ENCODE measurements around the gene SAMD11.
"Not testable (repeated sequence)": the region's sequence is repeated elsewhere in the genome, so short reads cannot be mapped to it uniquely, and the experiment has no call there.

Gene SAMD11

DNA sequence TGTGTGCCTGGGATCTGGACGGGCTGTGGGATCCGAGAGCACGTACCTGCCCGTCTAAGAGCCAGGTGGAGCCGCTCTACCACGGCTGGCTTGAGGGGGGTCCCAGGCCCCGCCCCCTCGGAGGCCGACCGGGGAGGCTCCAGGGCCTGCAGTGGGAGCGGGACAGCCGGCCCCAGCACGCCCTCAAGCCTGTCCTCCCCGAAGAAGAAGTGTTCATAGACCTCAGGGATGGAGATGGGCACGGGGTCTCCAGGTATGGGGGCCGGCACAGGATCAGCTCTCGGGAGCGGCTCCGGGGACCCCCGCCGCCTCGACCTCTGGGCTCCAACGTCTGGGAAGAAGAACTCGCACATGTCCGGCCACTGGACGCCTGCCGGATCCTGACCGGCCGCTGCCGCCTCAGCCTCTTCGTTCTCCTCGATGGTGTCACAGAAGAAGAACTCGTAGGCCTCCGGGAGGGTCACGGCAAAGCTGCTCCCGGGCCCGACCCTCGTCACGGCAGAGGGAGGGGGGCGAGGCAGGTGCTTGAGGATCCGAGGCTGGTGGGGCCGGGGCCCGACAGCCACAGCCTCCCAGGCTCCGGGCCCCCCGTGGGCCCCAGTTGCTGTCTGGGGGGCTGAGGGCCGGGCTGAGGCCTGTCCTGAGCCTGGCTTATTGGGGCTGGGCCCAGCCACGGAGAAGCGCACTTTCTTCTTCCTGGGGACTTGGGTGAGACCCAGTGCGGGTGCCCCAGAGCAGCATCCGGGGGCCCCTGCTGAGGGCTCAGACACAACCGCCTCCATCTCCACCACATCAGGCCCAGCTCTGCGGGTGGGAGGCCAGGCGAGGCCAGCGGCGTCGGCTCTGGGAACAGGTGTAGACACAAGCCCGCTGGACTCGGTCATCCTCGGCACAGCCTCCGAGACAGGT lies 55.4 kb downstream of the SAMD11 start:
- DNase-seq: no peak

DNA sequence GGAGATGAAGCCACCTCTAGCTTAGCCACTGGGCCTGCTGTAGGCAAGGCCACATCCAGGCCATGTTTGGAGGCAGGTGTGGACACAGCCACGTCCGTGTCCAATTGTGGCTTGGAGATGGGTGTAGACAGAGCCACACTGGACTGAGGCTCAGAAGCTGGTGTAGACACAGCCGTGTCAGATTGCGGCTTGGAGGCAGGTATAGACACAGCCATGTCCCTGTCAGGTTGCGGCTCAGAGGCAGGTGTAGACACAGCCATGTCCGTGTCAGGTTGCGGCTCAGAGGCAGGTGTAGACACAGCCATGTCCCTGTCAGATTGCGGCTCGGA lies 56.0 kb downstream of the SAMD11 start:
- no peak for DNase-seq

DNA sequence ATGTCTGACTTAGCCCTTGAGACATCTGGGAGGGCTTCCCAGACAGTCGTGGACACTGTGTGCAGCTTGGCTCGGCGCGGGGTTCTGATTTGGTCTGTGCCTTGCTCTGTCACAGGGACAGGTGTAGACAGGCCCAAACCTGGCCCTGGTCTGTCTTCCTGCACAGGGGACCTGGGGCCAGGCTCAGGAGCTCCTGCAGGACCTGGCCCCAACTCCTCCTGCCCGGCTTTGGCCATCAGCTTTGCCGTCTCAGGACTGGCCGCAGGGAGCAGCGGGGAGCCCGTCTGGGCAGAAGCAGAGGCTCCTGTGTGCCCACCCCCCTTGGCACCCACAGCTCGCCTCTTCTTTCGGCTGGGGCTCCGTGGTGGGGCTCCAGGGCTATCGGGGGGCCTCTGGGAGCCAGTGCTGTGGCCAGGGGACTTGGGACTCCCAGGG lies 56.4 kb downstream of the SAMD11 start:
- no peak for DNase-seq

DNA sequence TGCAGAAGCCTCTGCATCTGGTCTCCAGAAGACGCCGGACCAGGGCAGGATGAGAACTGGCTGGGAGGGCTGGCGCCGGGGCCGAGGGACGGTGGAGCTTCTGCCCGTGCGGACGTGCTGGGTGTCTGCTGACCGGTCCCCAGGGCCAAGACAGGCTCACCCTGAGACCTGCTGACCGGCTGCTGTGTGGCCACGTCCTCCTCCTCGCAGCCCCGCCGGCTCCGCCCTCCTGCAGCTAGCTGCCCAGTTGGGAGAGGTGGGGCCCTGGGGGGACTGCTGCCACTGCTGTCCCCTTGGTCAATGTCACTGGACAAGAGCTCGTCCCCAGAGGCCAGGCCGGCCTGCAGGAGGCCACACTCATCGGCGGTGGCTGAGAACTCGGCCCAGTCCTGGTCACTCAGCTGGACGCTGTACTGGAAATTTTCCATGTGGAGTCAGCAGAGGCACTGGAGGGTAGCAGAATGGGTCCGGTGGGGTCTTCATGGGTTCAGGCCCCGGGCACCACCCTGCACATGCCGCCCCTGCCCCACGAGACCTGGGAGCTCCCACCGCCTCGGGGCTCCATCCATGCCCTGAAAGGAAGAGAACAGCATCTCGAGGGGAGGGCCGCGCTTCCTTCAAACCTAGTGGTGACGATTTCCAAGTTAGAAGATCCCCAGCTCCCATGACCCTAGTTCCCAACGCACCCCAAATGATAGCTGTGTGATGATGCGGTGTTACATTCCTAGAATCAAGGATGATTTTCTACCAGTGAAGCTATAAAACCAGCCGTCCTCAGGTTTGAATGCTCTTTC lies 57.1 kb downstream of the SAMD11 start:
- no peak for DNase-seq

DNA sequence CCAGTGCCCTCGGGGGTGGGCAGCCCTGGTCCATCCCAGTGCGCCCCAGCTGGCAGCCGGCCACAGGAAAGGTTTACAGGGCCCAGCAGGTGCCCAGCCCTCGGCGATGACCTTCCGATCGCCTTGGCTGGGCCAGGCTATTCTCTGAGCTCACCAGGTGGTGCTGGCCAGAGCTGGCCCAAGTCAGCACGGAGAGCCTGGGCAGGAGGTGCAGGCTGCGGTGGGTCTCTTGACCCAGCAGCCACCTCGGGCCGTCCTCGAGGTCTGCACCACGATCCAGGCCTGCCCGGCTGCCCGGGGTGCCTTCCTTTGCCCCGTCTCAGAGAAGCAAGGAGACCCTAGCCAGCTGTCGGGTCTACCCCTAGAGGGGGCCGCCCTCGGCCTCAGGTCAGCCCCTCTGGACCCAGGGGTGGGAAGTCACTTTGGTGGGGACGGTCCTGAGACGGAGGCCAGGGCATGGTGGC lies 57.8 kb downstream of the SAMD11 start:
- no peak for DNase-seq

DNA sequence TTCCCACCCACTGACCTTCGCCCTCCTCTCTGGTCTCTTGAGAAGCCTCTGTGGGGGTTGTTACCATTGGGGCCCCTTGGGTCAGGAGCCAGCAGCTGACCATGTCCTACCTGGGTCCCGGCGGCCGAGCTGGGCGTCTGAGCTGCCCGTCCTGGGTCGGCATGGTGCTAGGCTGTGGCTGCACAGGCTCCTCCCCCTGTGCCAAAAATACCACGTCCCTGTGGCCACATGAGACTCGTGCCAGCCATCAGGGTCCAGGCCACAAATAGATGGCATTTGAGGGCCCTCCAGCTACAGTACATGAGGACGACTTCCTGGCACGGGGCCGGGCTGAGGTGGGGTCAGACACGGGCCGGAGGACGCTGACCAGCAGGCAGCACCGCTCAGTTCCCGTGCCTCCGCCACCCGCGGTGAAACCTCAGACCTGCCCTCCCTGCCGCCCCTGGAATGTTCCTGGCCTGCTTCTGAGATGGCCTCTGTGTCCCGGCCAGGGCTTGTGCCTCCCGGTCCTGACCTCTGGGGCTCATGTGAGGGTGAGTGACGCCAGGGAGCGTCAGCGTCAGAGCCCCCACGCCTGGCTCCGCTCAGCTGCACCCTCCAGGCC lies 58.3 kb downstream of the SAMD11 start, which contains the start of gene PERM1:
Gene PERM1, minus strand, starts transcription at position 139 of the 604 bp plus-strand sequence. CDS start 1,064 bp downstream, outside the sequence.
- DNase-seq: no peak

DNA sequence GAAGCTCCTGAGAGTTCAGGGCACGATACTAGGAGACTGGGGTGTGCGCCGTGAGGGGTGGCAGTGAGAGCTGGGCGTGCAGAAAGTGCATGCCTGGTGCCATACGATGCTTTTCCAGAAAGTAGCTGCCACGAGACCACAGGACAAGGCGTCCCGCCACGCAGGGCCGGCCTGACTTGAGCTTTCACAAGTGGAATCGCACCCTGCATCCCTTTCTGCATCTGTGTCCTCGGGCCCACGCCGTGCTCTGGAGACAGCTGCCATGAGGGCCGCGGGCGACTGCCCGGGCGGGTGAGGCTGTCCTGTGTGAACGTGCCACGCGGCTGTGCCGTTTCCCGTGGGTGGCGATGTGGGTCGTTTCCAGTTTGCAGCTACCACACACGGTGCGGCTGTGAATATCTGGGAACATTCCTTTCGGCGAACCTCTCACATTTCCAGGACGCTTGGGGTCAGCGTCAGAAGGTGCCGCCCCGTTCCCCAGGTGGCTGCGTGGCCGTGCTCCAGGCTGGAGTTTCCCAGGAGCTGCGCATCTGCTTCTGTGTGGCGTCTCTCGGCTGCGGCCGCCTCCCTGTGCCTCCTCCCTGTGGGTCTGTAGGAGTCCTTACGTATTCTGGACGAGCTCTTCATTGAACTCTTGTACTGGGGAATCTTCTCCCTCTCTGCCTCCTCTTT lies 59.2 kb downstream of the SAMD11 start:
- DNase-seq: no peak

DNA sequence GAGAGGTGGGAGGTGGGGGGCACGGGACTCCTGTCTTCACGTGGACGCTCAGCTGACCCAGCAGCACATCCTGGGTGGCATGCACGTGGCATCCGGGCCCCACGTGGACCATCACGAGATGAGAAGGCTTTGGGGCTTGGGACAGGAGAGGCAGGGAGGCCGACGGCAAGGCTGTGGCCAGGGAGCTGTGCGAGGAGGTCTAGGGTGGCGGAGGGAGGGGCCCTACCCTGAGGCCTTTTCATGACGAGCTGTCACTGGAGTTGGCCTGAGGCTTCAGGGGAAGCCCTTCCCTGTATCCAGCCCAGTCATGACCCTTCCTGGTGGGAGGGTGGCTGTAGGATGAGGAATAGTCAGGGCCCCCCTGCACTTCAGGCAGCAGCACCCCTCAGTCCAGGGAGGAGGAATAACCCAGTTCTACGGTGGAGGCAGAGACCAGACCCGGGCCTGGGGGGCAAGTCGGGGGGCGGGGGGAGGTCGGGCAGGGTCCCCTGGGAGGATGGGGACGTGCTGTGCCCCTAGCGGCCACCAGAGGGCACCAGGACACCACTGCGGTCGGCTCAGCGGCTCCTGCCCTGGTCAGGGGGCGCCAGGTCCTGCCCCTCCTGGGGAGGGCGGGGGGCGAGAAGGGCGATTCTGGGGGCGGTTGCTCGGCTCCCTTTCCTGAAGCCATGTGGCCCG lies 60.2 kb downstream of the SAMD11 start:
- DNase-seq: peak; percentile 22

DNA sequence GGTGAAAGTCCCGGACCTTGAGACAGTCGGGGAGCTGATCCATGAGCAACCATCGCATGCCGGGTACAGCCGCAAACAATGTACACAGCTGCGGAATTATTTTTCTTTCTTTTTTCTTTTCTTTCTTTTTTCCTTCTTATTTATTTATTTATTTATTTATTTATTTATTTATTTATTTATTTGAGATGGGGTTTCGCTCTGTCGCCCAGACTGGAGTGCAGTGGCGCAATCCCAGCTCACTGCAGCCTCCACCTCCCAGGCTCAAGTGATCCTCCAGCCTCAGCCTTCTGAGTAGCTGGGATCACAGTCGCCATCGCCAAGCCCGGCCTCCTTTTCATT lies 60.7 kb downstream of the SAMD11 start:
- no peak for DNase-seq

DNA sequence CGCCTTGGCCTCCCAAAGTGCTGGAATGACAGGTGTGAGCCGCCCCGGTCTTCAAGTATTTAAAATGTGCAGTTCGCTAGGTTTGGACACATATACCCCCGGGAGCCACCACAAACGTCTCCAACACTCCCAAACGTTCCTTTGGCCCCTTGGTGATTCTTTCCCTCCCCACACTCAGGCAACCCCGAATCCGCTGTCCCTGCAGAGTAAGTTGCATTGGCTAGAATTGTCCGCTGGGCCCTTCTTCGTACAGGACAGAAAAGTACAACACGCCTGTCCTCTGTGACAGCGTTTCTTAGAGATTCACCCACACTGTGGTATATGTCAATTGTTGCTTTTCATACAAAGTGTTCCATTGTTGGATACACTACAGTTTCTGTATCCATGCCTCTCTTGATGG lies 61.4 kb downstream of the SAMD11 start:
- no peak for DNase-seq

DNA sequence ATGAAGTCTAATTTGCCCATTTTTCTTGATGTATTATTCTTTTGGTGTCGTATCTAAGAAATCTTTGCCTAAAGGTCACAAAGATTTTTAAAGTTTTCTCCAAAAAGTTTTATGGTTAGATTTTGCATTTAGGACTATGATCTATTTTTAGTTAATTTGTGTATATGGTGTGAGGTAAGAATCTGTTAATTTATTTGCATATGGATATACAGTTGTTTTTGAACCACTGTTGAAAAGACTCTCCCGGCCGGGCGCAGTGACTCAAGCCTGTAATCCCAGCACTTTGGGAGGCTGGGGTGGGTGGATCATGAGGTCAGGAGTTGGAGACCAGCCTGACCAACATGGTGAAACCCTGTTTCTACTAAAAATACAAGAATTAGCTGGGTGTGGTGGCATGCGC lies 64.3 kb downstream of the SAMD11 start:
- not testable (repeated sequence) for DNase-seq

DNA sequence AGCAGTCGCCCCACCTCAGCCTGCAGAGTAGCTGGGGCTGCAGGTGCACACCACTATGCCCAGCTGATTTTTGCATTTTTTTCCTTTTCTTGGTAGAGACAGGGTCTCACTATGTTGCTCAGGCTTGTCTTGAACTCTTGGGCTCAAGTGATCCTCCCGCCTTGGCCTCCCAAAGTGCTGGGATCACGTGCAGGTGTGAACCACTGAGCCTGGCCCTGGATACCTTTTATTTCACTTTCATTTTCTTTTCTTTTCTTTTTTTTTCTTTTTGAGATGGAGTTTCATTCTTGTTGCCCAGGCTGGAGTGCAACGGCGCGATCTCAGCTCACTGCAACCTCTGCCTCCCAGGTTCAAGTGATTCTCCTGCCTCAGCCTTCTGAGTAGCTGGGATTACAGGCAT lies 67.6 kb downstream of the SAMD11 start:
- DNase-seq: not testable (repeated sequence)

DNA sequence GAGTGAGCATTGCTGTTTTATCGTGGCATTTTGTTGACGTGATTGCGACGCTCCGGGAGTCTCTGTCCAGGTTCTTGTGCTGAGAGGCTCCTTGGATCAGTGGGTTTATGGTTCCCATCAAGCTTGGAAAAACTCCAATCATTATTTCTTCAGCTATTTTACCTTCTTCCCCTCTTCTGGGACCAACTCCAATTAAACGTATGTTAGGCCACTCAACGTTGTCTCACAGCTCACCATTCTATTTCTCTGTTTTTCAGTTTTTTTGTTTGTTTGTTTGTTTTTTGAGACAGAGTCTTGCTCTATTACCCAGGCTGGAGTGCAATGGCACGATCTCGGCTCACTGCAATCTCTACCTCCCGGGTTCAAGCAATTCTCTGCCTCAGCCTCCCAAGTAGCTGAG lies 68.2 kb downstream of the SAMD11 start:
- DNase-seq: no peak

DNA sequence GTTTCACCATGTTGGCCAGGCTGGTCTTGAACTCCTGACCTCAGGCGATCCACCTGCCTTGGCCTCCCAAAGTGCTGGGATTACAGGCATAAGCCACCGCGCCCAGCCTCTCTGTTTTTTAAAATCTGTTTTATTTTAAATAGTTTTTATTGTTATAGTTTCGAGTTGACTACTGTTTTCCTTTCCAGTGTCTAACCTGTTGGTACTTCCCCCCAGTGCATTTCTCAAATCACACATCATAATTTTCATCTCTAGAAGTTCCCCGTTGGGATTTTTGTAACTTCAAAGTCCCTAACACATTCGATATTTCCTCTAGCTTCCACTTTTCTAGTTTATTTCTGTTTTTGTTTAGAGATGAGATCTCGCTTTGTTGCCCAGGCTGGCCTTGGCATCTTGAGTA lies 68.6 kb downstream of the SAMD11 start:
- DNase-seq: no peak

DNA sequence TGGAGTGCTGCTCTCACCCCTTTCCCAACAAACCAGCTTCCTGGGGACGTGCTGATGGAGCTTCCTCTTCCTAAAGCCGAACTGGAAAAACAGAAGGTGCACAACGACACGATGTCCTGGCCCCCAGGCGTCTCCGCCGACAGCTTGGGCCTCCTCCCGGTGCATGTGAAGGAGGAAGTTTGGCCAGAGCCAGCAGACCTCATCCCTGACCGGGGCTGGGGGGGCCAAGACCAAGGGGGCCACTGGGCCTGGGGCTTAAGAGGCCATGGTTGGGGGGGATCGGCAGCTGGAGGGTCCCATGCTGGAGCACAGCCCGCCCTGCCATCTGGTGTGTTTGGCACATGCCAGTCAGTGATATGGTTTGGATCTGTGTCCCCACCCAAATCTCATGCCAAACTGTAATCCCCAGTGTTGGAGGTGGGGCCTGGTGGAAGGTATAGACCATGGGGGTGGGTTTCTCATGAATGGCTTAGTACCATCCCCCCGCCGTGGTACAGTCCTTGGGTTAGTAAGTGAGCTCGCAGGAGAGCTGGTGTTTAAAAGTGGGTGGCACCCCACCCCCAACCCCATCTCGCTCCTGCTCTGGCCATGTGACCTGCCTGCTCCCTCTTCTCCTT lies 69.8 kb downstream of the SAMD11 start:
- DNase-seq: no peak
